KOPT-K1 (cell line): ENCODE data around the gene RALGAPA2.

ENCODE experiments used
- H3K27ac ChIP-seq: fragments of 200-600 bp; sonication (generic); 2 replicates; pipeline ENCODE4 v1.5.1; 2016; ENCODE audit warnings: antibody characterized with exemption, mild to moderate bottlenecking, low read depth, low read length; ENCODE audit not compliant: poor library complexity, severe bottlenecking
- H3K36me3 ChIP-seq: fragments of 200-600 bp; sonication (generic); 2 replicates; pipeline ENCODE4 v1.5.1; 2017; ENCODE audit warnings: antibody characterized with exemption, mild to moderate bottlenecking, low read length, moderate library complexity; ENCODE audit not compliant: insufficient read depth
- H3K9me3 ChIP-seq: fragments of 200-600 bp; sonication (generic); 2 replicates; pipeline ENCODE4 v1.5.1; 2017; ENCODE audit warnings: antibody characterized with exemption, low read length, mild to moderate bottlenecking; ENCODE audit not compliant: insufficient read depth, poor library complexity, severe bottlenecking

Gene RALGAPA2

DNA sequence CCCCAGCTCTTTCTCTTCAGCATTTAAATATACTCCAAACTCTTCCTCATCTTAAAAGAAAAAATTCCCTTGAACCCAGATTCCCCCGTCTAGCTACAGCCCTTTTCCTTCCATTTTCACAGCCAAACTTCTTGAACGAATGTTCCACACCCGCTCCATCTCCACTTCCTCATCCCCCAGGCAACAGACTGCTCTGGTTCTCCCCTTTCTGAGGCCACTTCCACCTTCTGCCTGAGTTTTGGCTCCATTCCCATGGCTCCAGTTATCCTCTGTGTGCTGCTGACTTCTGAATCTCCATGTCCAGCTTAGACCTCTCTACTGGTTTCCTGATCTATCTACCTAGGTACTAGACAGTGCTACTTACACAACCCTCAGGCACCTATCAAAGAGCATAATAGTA, 106.4 kb downstream of the RALGAPA2 start:
- no peak overlapping the region for H3K27ac ChIP-seq
- H3K9me3 ChIP-seq: no peaks in the 10 kb centered on the region
- H3K36me3 ChIP-seq: no peaks in the 10 kb centered on the region

DNA sequence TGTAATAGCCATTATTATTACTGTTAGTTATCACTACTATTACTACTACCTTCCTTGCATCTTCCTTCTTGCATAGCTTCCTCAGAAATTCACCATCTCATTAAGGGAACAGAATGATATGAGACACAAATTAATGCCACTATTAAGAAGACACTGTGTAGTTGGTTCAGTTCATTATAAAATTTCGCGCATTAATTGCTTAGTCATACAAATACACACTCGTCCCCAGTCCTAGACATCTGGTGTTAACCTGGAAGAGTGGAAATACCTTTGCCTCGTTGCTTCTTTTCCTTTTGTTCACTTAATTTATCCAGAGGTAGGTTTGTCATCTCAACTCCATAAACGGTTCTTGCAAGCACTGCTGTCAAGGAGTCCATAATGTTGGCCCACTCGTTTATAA, 107.5 kb downstream of the RALGAPA2 start:
- Histone ChIP-seq H3K9me3 (no peaks in the 10 kb centered on the region), H3K27ac (no peak overlapping the region), H3K36me3 (no peaks in the 10 kb centered on the region)

DNA sequence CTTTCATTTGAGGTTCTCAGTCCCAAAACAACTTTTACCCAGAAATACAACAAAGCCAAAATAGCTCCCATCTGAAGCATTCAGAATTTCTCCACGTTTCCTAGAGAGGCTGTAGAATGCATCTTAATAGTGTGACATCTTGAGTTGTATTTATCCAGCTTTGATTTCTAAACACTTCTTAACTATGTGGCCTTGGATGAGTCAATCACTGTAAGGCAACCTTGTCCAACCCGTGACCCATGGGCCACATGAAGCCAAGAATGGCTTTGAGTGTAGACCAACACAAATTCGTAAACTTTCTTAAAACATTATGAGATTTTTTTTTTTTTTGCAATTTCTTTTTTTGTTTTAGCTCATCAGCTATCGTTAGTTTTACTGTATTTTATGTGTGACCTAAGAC, 108.1 kb downstream of the RALGAPA2 start:
- H3K27ac ChIP-seq: no peak overlapping the region
- no peaks in the 10 kb centered on the region for H3K36me3 ChIP-seq
- no peaks in the 10 kb centered on the region for H3K9me3 ChIP-seq

GRCh38 chr20:20603339-20603990, 109.0 kb downstream of the RALGAPA2 start:
- Histone ChIP-seq H3K9me3 (no peaks in the 10 kb centered on the region), H3K27ac (no peak overlapping the region), H3K36me3 (no peaks in the 10 kb centered on the region)

DNA sequence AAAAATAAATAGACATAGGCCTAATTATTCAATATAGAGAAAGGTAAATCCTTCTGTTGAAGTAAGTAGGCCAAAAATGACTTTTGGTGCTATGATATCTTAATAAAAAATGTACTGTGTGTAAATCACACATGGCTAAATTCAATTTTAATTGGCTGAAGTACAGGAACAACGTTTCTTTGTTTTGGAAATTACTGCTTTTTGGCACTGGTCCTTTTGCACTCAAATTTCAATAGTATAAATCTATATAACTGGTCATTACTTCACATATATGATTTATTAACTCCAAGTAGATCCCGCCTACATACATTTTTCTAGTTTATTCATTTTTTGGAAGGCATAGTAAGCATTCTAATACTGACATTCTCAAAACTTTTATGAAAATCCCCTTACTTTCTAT, 114.5 kb downstream of the RALGAPA2 start:
- H3K36me3 ChIP-seq: no peaks in the 10 kb centered on the region
- H3K27ac ChIP-seq: no peak overlapping the region
- no peaks in the 10 kb centered on the region for H3K9me3 ChIP-seq

DNA sequence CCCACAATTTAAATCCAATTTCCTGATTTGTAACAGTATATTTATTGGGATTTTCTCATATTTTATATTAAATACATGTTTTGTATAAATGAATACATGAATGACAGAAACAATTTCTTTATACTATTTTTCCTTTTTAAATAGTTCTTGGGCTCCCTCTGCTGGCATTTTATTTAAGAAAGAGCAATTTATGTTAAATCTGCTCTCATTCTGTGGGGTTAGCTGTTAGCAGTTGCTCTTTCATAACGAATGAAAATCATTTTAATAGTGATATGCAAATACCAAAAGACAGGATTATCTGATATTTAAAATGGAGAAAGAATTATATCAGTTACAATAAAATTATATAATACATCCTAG, 118.3 kb downstream of the RALGAPA2 start:
- no peaks in the 10 kb centered on the region for H3K36me3 ChIP-seq
- no peak overlapping the region for H3K27ac ChIP-seq
- H3K9me3 ChIP-seq: no peaks in the 10 kb centered on the region

- H3K9me3 ChIP-seq: no peaks in the 10 kb centered on the region
Measured at GRCh38 chr20:20593447-20594170, 118.8 kb downstream of the RALGAPA2 start.

GRCh38 chr20:20585146-20585545, 127.3 kb downstream of the RALGAPA2 start:
- Histone ChIP-seq H3K36me3 (peaks cover 23% of the 10 kb centered on the region), H3K9me3 (no peaks in the 10 kb centered on the region), H3K27ac (no peak overlapping the region)

More at GRCh38 chr20:20593447-20594170, 118.8 kb downstream of the RALGAPA2 start:
- Histone ChIP-seq H3K36me3 (no peaks in the 10 kb centered on the region), H3K27ac (no peak overlapping the region)

DNA sequence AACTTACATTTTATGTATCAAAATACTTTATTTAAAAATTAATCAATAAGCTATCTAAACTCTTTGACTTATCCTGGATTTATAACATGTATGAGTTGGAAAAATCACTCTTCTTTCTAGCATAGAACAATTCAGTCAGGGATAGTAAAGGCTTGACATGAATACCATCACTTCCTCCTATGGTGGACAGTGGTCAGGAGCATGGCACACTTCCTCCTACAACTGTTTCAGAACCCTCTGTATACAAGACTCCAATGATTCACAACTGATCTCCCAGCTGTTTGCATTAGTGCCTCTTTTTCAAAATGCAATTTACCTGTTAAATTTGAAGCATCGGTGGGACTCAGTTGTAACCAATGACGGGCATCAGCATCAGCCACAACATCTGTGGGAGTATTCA, 129.7 kb downstream of the RALGAPA2 start:
- Histone ChIP-seq H3K36me3 (peaks cover 23% of the 10 kb centered on the region), H3K27ac (no peak overlapping the region), H3K9me3 (no peaks in the 10 kb centered on the region)

GRCh38 chr20:20580139-20580538, 132.3 kb downstream of the RALGAPA2 start:
- Histone ChIP-seq H3K9me3 (no peaks in the 10 kb centered on the region), H3K36me3 (peaks cover 23% of the 10 kb centered on the region), H3K27ac (no peak overlapping the region)

- Histone ChIP-seq H3K9me3 (no peaks in the 10 kb centered on the region), H3K36me3 (peaks cover 16% of the 10 kb centered on the region), H3K27ac (no peak overlapping the region)
Measured at GRCh38 chr20:20578838-20579237, 133.6 kb downstream of the RALGAPA2 start.

DNA sequence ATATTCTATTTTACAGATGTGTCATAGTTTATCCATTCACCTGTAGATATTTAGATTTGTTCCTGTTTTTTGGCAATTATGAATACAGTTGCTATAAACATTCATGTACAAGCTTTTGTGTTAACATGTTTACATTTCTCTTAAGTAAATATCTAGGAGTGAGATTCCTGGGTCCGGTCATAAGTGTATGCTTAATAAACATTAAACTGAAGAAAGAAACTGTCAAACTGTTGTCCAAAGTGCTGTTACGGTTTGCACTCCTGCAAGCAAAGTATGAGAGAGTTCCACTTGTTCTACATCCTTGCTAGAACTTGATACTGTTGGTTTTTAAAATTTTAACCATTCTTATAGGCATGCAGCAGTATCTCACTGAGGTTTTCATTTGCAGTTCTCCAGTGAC, 138.6 kb downstream of the RALGAPA2 start:
- Histone ChIP-seq H3K27ac (no peak overlapping the region), H3K36me3 (peaks cover 4% of the 10 kb centered on the region; the same call in 1 of the 2 replicates), H3K9me3 (no peaks in the 10 kb centered on the region)

DNA sequence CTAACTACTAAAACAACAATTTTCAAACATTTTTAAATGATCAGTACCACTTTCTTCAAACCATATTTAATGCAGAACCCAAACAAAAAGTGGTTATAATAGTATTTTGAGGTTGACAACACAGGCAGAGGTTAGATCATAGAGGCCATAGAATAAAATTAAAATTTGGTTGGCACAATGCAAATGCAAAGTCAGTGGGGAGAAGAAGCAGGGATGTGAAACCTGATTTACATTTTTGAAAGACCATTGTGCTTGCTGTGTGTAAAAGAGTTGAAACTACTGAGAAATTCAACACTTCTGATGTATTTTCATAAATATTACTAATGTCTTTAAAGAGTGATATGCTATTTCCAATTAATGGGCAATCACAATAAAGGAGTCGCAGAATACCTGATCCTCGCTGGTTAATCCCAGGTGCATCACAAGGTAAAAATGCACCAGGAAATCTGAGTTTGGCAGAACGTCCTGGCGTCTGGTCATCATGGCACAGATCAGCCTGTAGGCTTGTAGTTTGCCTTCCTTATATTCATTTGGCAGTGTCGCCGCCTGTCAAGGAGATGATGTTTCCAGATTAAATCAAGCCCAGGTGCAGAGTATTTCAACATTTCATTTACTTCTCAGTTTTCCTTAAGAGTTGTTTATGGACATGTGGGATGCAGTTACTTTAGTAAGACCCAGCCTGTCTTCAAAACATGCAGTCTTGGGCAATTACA, 141.2 kb downstream of the RALGAPA2 start:
- peaks cover 4% of the 10 kb centered on the region; the same call in 1 of the 2 replicates for H3K36me3 ChIP-seq
- no peaks in the 10 kb centered on the region for H3K9me3 ChIP-seq
- H3K27ac ChIP-seq: no peak overlapping the region

DNA sequence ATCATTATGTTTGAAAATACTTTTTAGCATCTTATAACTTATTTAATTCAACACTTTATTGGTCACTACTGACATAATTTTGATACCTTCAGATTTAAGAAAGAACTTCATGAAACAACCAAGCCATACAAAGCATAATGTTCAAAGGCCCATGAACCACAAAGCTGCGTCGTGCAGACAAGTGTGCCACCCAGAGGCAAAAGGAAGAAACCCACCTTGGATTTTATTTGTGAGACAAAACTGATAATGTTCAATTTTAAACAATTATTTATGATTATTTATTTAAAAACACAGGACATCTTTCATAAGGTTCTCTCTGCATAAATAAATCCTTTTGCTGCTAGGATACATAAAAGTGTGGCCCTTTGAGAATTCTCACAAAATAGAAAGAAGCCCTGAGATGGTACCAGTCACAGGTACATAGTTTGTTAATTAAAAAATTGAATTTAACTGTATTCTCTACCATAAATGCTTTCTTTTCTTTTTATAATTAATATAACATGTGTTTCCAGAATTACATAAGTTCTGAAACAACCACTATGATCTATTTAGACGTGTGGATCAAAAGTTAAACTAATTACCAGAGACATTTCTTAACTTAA, 143.7 kb downstream of the RALGAPA2 start:
- no peak overlapping the region for H3K27ac ChIP-seq
- H3K36me3 ChIP-seq: peaks cover 4% of the 10 kb centered on the region; the same call in 1 of the 2 replicates
- no peaks in the 10 kb centered on the region for H3K9me3 ChIP-seq

DNA sequence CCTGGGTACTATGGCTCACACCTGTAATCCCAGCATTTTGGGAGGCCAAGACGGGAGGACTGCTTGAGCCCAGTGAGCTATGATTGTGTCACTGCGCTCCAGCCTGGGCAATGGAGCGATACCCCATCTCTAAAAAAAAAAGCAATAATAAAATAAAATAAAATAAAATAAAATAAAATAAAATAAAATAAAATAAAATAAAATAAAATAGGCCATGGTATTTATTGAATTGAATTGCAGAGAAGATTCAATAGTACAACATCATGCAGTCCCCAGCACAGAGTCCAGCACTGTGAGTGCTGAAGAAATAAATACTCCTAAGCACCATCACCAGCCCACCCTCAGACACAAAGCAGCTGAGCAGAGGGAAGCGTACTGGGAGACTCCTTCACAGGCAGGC, 144.7 kb downstream of the RALGAPA2 start:
- H3K36me3 ChIP-seq: peaks cover 4% of the 10 kb centered on the region; the same call in 1 of the 2 replicates
- no peaks in the 10 kb centered on the region for H3K9me3 ChIP-seq
- no peak overlapping the region for H3K27ac ChIP-seq
